GM19238 (cell line): Measurements from ENCODE around the gene SLC9A9.

ENCODE experiments used
- DNase-seq: peaks from one replicate; pipeline ENCODE4 v3.0.0; 2011; ENCODE audit warnings: low spot score; ENCODE audit not compliant: insufficient read length

The SLC9A9 gene

GRCh38 chr3:143843587-143843986 is 4.7 kb downstream of the SLC9A9 start:
- no peak for DNase-seq

- DNase-seq, result no peak
Measured at GRCh38 chr3:143840636-143841035, 7.6 kb downstream of the SLC9A9 start.

GRCh38 chr3:143839980-143840379 is 8.3 kb downstream of the SLC9A9 start:
- DNase-seq, result no peak

- no peak for DNase-seq
Measured at GRCh38 chr3:143837076-143837475, 11.2 kb downstream of the SLC9A9 start.

GRCh38 chr3:143835312-143835711 is 13.0 kb downstream of the SLC9A9 start:
- no peak for DNase-seq

- DNase-seq, result no peak
Measured at GRCh38 chr3:143832433-143832832, 15.8 kb downstream of the SLC9A9 start.

- DNase-seq, result no peak
Measured at GRCh38 chr3:143831994-143832393, 16.3 kb downstream of the SLC9A9 start.

GRCh38 chr3:143831208-143831607 is 17.1 kb downstream of the SLC9A9 start:
- DNase-seq, result no peak

- no peak for DNase-seq
Measured at GRCh38 chr3:143830786-143831185, 17.5 kb downstream of the SLC9A9 start.

- no peak for DNase-seq
Measured at GRCh38 chr3:143830063-143830462, 18.2 kb downstream of the SLC9A9 start.

GRCh38 chr3:143827425-143827824 is 20.8 kb downstream of the SLC9A9 start:
- DNase-seq, result no peak

- no peak for DNase-seq
Measured at GRCh38 chr3:143826296-143826695, 22.0 kb downstream of the SLC9A9 start.

GRCh38 chr3:143825513-143825912 is 22.8 kb downstream of the SLC9A9 start:
- no peak for DNase-seq

GRCh38 chr3:143824735-143825385 is 23.4 kb downstream of the SLC9A9 start:
- DNase-seq, result no peak

- DNase-seq, result no peak
Measured at GRCh38 chr3:143822798-143823197, 25.5 kb downstream of the SLC9A9 start.

GRCh38 chr3:143822374-143822773 is 25.9 kb downstream of the SLC9A9 start:
- DNase-seq, result no peak

GRCh38 chr3:143821862-143822261 is 26.4 kb downstream of the SLC9A9 start:
- DNase-seq, result no peak

- no peak for DNase-seq
Measured at GRCh38 chr3:143820466-143821221, 27.6 kb downstream of the SLC9A9 start.

GRCh38 chr3:143819890-143820289 is 28.4 kb downstream of the SLC9A9 start:
- no peak for DNase-seq

GRCh38 chr3:143814443-143814889 is 33.8 kb downstream of the SLC9A9 start:
- no peak for DNase-seq

- DNase-seq, result no peak
Measured at GRCh38 chr3:143812481-143812880, 35.8 kb downstream of the SLC9A9 start.

- no peak for DNase-seq
Measured at GRCh38 chr3:143811602-143812001, 36.7 kb downstream of the SLC9A9 start.

- DNase-seq, result no peak
Measured at GRCh38 chr3:143810953-143811265, 37.4 kb downstream of the SLC9A9 start.
